Stromal cell of bone marrow (primary cell): Measurements from ENCODE around the gene CRB3.
"Not testable (repeated sequence)": the region's sequence is repeated elsewhere in the genome, so short reads cannot be mapped to it uniquely, and the experiment has no call there.

Experiments
- DNase-seq: peaks from one replicate; pipeline ENCODE4 v3.0.0-alpha.2; 2012; ENCODE audit warnings: low read depth

Gene CRB3

GRCh38 chr19:6464070-6464873 lies at the start of gene CRB3:
TSS of gene CRB3 (plus strand) at chr19:6464271. CDS start at chr19:6464702, 431 bp downstream.
- no peak for DNase-seq

DNA sequence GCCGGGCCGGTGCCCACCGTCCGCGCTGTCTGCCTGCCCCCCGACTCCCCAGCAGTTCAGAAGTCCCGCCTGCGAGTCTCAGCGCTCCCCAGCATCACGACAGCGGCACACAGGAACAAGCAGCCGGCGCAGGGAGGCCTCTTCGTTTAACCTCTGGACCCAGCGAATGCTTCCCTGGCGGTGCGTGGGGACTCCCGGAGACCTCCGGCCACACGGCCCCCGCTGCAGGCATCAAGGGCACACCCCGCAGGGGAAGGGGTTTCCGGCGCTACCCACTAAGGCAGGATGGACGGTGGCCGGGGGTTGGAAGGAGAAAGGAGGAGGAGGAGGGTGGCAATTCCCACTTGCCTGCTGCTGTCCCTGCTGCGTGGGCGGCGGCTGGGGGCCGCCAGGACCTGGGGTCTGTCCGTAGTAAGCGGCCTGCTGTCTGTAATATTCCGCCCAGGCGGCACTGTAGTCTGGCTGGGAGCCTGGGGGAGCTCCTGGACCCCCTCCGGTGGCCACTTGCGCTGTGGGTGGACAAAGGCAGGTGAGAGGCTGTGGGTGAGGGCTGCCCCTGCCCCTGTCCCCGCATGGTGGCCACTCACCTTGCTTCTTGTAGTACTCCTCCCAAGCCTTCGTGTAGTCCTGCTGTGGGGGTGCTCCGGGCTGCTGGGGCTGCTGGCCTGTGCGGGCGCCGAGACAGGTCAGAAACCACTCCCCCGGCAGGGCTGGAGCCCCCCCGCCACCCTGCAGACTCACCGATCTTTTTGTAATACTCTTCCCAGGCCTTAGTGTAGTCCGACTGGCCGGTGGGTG lies 49.1 kb upstream of the CRB3 start:
- DNase-seq = no peak

DNA sequence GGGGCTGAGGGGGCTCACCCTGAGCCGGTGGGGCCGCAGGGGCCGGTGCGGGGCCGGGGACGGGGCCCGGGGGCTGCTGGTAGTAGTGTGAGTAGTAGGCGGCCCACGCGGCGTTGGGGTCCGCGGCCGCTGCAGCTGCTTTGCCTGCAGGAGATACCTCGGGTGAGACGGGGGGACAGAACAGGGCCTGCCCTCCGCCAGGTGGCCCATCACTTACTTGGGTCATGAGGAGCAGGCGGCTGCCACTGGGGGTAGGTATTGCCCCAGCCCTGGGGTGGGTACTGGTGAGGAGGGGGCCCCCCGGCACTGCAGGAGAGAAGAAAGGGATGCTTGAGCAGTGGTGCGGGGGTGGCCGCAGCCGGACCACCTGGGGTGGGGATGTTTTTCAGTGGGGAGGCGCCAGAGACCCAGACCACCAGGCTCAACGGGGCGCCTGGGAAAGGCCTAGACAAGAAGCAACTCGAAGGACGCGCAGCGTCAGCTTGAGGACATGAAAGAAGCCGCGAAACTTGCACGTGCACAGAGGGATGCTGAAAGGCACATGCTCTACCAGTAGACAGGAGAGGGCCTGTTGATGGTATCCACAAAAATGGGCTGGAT lies 48.4 kb upstream of the CRB3 start:
- DNase-seq = no peak

GRCh38 chr19:6416658-6417405 lies 47.2 kb upstream of the CRB3 start:
- DNase-seq = no peak

DNA sequence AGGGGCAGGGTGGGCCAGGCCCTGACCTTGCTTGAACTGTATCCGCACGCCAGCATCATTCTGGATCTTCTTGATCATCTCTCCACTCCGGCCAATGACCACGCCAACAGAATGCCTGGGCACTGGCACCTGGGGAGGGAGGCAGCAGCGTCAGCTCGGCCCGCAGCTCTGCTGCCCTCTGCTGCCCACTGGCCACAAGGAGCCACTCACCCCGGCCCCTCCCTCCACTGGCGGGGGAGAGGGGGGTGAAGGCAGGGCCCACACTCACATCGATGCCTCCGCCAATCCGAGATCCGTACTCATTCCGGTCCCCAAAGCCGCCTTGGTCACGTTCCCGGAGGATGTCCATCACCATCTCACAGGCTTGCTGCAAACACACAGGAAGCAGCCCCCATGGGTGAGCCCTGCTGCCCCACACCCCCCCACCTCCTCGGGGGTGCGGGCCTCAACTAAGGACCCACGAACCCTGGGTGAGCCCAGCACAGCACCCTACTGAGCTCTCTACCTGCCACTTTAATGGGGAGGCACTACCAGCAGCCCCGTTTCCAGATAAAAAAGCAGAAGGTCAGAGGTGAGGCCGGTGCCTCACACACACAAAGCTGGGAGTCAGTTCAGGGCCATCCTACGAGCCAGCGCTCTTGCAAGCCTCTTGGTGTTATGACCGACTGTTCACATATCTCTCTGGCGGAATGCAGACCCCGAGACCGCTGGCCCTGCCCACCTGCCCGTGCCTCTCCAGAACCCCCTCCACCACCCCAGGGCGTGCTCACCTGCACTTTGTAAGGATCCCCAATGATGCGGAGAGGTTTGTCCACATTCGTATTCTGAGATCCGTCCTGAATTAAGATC lies 46.1 kb upstream of the CRB3 start:
- no peak for DNase-seq

- DNase-seq = no peak
Observed at GRCh38 chr19:6418562-6418932, 45.5 kb upstream of the CRB3 start.

DNA sequence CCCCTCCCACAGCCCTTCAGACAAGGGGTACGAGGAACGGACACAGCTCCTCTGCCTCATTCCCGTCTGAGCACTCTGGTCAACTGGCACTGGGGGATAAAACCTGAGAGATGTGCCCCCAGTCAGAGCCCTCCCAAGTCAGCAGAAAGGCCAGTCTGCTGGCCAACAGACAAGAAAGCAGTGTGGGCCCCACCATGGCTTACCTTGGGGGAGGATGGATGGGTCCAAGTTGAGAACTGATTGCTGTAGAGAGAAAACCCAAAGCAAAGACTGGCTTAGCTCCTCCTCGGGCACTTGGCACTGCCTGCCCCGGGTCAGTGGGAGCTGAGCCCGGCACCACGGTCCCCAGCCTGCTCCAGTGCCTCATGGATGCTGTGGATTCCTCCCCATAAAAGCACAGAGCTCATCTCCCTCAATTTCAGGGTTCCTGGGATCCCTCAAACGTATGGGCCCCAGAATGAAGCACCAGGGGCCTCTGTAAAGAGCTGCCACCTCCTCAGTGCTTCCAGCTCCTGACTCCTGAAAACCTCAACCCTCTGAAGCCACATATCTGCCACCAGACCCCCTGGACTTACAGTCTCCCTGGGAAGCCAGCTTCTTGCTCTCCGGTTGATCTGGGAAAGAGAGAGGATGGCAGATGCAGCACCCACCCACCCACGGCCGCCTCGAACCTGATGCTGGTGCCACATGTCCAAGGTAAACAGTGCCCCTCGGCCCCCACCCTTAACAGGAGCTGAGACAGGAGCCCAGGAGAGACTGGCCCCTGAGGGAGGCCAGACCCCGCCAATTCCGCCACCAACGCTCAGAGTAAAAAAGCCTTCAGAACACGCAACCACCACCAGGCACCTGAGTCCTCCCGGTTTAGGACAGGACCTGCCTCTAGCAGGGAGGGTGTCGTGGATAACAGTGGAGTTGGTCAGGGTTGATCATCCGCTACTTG lies 42.7 kb upstream of the CRB3 start:
- no peak for DNase-seq

- DNase-seq = no peak
Observed at GRCh38 chr19:6423499-6424194, 40.4 kb upstream of the CRB3 start.

DNA sequence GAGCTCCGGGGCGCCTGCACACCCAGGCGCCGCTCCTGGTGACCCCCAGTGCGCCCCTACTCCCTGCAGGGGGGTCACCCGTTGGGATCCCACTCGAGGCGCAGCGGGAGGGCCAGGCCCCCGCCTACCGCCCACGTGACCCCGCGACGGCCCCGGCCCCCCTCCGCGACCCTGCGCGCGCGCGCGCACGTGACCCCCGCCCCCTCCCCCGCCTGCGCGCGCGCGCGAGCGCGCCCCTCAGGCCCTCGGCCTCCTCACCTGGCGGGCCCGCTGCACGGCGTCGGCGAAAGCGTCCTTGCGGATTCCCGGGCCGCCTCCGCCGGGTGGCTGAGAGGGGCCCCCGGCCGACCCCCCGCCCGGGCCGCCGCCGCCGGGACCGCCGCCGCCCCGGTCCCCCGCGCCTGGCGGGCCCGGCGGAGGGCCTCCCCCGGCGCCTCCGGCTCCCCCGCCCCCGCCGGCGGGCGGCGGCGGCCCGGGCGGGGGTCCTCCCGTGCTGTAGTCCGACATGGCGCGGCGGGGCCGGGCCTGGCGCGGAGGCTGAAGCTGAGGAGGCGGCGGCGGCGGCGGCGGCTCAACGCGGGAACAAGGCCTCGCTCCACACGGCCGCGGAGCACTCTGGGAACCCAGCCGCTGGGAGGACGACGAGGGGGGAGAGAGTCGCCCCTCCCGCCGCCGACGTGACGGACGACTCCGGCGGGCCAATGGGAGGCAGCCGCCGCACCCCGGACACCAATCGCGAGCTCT lies 39.7 kb upstream of the CRB3 start, which contains the start of gene KHSRP:
Gene KHSRP (minus strand): TSS at position 617 of the 744 bp plus-strand sequence. CDS start 110 bp downstream, at position 507.
- DNase-seq = no peak

GRCh38 chr19:6424939-6425731 lies 38.9 kb upstream of the CRB3 start:
- peak; percentile 100 for DNase-seq

DNA sequence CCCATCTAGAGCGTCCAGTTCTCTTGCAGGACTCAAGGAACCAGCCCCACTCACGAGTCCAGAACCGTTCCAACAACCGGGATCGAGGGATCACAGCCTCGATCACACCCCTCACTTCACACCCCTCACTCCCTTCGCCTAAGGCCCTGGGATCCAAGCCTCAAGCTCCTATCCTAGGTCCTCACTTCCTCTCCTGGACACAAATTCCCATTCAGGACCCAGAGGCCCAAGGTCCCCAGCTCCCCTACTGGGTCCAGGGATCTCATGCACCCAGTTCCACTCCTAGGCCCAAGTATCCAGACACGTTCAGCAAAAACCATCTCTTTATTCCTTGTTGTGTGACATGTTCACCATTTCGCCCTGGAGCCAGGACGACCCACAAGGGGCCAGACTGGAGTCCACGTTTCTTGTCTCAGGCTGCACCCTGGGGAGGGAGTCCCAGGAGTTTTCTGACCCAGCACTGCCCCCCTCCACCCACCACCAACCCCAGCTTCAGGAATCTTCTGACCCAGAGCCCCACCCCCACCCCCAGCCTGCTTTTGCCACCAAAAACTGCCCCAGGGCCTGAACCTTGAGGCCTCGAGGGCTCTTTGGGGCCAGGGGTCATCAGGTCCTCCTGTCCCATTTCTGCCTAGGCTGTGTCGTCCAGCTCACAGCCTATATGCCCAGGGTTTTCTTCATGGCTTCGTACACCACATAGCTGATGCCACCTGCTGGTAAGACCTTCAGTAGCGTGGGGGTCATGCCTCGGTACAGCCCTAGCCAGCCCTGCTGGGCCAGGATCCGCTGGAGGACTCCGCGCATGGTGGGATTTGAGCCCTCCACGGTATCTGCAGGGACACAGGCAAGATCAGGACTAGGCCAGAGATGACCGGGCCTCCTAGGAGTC lies 38.1 kb upstream of the CRB3 start:
- DNase-seq = no peak

- DNase-seq = no peak
Observed at GRCh38 chr19:6427131-6427530, 36.9 kb upstream of the CRB3 start.

- DNase-seq = not testable (repeated sequence)
Observed at GRCh38 chr19:6428692-6429418, 35.2 kb upstream of the CRB3 start.

DNA sequence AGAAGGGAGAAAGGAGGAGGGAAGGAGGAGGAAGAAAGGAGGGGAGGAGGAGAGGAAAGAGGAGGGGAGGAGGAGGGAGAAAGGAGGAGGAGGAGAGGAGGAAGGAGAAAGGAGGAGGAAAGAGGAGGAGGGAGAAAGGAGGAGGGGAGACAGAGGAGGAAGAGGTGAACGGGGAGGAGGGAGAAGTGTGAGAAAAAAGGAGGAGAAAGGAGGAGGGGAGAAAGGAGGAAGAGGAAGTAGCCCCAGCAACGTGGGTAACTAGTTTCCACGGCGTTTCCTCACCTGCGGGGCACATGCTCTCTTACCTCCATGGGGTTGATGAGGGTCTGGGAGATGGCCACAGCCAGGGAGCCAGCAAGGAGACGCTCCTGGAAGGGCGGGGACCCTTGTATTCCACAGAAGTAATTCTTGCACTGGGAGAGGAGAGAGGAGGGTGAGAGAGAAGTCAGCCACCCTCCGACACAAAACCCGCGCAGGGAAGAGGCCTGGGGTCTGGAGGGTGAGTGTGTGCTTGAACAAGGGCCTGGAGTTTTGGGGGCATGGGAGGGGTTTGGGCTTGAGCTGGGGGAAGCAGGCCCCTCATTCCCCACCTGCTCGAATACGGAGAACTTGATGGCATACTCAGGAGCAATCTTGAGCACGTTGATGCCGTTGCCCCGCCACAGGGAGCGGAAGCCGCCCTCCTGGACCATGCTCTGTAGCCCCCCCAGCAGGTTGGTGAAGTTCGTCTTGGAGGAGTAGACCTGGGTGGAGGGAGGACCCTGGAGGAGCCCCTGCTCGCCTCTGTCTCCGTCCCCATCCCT lies 34.5 kb upstream of the CRB3 start:
- no peak for DNase-seq

DNA sequence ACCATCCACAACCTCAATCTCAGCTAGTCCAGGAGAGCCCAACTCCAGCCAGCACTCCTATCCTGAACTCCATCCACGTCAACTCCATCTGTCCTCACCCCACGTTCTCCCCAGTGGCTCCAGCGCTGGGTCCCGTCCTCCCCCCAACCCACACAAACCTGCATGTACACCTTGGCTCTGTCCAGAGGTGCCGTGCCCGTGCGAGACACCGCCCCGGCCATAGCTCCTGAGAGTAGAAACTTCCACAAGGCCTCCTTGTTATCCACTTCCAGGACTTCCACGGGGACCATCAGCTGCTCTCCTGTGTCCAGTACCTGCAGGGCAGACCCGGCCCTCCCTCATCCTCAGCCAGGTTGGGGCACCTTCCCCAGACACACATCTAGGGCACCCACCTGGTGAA lies 32.2 kb upstream of the CRB3 start:
- no peak for DNase-seq
